MM.1S (cell line): ENCODE measurements around the gene RMND1.

ENCODE experiments used
- CTCF ChIP-seq: fragments of 300-600 bp; sonication (generic); IDR thresholded peaks from 2 replicates; pipeline ENCODE4 v1.5.1; 2016; ENCODE audit warnings: antibody characterized with exemption, low read length, mixed read lengths
- EZH2 ChIP-seq: fragments of 300-600 bp; sonication (generic); optimal IDR thresholded peaks from 2 replicates; pipeline ENCODE3; 2017; ENCODE audit warnings: low read depth, mild to moderate bottlenecking, antibody characterized with exemption, low read length, mixed read lengths

GRCh38 chr6:151357758-151358436 lies 94.0 kb downstream of the RMND1 start:
- TF ChIP-seq EZH2: no peak
- no peak for TF ChIP-seq CTCF
